SK-N-SH (cell line): ENCODE data around the gene CNOT1.

Experiments
- CTCF ChIP-seq: fragments of 200-600 bp; sonication (generic); IDR thresholded peaks from 2 replicates; pipeline ENCODE4 v1.6.1; 2017; ENCODE audit warnings: antibody characterized with exemption, mild to moderate bottlenecking, moderate library complexity
- NFIC ChIP-seq: IDR thresholded peaks from 2 replicates; pipeline ENCODE4 v1.4.0; 2012; ENCODE audit warnings: borderline replicate concordance

GRCh38 chr16:58535100-58535499 lies 94.5 kb downstream of the CNOT1 start:
- TF ChIP-seq CTCF (no peak), NFIC (no peak)
